DMS 273 (cell line): ENCODE measurements around the gene C19orf33.
"Not testable (repeated sequence)": the region's sequence is repeated elsewhere in the genome, so short reads cannot be mapped to it uniquely, and the experiment has no call there.

Experiments used
- DNase-seq: peaks from one replicate; lab custom pipeline; 2025; ENCODE audit not compliant: unreplicated experiment; lab: John Stamatoyannopoulos, UW

Gene C19orf33

DNA sequence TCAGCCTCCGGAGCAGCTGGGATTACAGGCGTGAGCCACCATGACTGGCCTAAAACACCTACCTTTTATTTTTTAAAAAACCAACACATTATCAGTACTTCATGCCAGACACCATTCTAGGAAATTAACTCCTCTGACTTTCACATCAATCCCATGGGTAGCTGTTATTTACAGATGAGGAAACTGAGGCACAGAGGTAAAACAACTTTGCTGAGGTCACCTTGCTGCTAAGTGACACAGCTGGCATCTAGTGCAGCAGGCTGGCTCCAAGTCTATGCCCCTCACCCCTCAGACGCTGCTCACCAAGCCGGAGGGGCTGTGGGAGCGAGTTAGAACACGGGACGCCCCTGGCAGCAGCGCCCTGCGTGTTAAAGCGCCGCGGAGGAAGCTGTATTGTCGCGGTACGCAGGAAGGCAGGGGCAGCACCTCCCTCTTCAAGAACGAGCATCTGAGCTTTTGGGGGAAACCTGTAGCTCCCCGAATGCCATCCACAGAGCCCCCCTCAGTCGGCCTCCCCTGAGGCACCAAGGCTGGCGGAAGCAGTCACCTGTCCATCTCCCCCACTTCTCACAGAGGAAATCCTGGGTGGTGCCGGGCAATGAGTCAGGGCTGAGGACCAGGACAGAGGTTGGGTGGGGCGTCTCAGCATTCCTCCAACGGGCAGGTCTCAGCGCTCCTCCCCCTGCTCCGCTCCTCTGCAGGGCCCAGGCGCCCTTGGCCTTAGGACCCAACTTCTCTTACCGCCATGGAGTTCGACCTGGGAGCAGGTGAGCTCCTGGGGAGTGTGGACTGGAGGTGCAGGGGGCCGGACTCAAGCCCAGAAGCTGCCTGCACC, at the start of gene C19orf33:
Gene C19orf33, plus strand, starts transcription at position 735 of the 835 bp plus-strand sequence. Its CDS starts 11 bp downstream, at position 746.
- DNase-seq = no peak

DNA sequence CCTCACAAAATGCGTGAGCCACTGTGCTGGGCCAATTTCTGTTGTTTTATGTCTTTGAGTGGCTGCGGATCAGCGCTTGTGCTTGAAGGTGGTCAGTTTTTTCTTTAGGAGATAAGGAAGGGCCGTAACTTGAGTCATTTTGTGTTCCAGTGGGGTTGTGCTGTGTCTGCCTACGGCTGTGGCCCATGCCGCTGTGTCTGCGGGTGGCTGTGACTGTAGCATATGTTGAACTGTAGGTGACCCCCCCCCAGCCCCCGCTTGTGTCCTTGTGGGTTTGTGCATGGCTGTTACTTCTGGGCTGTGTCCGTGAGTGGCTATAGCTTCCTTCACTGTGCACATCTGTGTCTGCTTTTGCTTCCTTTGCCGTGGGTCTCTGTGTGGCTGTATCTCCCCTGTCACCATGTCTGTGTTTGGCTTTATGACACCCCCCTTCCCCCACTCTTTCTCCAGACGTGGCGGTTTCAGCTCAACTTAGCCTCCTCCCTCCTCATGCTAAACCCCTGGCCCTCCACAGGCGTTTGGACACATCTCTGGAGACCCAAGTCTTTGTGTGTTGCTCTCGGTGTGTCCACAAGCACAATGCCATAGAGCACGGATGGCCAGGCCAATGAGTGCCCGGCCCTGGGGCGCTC, 48.6 kb upstream of the C19orf33 start:
- DNase-seq = peak; percentile 41

DNA sequence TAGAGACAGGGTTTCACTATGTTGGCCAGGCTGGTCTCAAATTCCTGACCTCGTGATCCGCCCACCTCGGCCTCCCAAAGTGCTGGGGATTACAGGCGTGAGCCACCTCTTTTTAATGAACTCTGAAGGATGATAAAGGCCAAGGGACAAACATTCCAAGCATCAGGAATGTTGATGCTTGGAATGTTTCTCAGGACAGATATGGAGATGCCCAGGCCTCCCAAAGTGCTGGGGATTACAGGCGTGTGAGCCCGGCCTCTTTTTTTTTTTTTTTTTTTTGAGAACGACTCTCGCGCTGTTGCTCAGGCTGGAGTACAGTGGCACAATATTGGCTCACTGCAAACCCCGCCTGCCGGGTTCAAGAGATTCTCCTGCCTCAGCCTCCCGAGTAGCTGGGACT, 42.1 kb upstream of the C19orf33 start:
- not testable (repeated sequence) for DNase-seq

DNA sequence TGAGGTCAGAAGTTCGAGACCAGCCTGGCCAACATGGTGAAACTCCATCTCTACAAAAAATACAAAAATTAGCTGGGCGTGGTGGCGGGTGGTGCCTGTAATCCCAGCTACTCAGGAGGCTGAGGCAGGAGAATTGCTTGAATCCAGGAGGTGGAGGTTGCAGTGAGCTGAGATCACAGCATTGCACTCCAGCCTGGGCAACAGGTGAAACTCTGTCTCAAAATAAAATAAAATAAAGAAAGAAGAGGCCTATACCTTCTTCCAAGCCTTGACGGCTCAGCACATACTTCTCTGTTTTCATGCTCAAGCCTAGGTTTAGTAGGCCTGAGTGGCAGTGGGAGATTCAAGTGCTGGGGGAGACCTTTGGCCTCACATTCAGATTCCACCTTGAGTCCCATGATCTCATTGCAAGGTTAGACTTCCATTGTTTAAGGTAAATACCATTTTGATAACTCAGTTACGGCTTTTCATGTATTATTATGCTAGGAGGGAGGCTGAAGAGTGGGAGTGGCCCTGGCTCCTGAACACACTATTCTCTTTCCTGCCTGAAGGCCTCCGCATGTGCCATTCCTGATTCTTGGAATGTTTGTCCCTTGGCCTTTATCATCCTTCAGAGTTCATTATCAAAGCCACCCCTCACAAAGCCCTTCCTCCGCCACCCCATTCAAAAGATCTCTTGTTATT, 41.3 kb upstream of the C19orf33 start:
- no peak for DNase-seq

DNA sequence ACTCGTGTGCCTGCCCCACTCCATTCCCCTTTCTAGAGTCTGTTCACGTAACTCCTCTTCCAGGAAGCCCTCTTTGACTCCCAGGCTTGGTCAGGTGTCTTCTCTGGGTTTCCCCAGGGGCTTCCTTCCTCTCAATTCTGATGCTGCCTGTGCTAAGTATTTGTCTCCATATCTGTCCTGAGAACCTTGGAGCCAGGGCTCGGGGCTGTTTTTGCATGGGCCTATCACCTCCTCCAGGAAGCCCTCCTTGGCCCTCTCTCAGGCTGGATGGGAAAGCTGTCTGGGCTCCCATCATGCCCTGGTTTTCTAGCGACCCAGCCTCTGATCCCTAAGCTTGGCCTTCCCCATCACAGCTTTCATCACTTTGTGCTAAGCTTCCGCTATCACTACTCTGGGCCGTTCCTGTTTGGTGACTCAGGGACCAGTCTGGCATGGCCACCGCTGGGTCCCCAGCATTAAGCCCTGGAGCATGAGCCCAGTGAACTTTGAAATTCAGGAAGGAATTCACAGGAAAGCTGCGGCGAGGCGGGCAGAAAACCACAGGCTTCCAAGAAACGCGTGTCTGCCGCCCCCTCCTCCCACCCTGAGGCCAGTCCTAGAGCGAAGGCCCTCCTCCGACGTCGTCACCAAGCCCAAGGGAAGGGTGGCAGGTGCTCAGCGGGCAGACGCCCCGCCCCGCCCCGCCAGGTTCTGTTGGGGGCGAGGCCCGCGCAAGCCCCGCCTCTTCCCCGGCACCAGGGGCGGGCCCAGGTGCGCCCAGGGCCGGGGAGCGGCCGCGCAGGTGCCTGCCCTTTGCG, 40.2 kb upstream of the C19orf33 start:
- peak; percentile 63 for DNase-seq

DNA sequence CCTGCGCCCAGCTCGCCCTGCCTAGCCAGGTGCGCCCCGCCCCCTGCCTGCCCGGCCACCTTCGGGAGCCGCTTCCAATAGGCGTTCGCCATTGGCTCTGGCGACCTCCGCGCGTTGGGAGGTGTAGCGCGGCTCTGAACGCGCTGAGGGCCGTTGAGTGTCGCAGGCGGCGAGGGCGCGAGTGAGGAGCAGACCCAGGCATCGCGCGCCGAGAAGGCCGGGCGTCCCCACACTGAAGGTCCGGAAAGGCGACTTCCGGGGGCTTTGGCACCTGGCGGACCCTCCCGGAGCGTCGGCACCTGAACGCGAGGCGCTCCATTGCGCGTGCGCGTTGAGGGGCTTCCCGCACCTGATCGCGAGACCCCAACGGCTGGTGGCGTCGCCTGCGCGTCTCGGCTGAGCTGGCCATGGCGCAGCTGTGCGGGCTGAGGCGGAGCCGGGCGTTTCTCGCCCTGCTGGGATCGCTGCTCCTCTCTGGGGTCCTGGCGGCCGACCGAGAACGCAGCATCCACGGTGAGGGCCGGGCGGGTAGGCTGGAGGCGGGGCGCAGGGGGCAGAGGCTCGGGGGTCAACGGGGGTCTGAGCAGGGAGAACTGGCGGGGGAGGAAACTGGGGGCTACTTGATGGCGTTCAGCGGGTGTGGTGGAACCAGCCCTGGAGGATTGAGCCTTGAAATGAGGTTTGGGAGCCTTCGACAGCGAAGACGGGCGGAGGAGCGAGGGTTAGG, 39.4 kb upstream of the C19orf33 start, which contains the start of gene SPINT2:
Gene SPINT2, plus strand, starts transcription at position 88 of the 727 bp plus-strand sequence. Its CDS starts 320 bp downstream, at position 408.
- DNase-seq = peak; percentile 63

DNA sequence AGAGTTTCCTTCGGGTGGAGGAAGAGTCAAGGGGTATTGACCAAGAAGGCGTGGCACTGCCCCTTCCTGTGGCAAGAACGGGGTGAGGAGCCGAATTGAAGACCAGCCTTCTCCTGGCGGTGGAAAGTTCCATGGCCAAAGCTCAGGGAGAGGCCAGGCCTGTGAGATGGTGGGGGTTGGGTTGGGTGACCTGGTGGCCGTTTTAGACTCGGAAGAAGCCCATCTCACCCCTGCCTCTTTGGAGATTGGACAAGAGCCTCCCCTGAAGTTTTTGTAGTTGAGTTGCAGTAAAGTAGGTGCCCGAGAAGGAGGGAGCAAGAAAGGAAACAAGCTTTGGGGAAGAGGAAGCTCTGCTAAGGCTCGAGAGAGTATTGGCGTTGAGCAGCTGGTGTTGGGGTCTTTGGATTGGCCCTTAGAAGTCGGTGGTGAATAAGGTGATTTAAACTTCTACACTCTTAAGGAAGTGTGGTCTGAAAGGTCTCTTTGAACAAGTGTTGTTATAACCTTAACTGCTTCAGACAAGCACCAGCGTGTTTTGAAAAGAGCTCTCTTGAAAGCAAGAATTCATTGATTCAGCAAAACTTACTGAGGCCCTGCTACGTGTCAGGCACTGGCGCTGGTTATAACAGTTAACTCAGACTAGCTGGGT, 38.7 kb upstream of the C19orf33 start:
- peak; percentile 41 for DNase-seq

DNA sequence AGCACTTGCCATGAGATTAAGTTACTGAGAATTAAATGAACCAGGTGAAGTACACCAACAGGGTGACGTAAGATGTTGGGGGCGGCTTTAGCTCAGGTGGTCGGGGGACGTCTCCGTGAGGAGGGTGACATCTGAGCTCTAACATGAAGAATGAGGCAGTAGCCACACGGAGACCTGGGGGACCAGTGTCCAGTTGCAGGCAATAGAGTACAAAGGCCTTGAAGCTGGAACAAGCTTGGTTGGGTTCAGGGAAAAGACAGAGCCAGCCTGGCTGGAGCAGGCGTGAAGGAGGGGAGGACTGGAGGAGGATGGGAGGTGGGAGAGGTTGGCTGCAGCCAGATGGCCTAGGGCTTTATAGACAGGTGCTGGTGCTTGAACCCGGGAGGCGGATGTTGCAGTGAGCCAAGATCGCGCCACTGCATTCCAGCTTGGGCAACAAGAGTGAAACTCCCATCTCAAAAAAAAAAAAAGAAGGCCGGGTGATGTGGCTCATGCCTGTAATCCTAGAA, 38.1 kb upstream of the C19orf33 start:
- DNase-seq = peak; percentile 87

DNA sequence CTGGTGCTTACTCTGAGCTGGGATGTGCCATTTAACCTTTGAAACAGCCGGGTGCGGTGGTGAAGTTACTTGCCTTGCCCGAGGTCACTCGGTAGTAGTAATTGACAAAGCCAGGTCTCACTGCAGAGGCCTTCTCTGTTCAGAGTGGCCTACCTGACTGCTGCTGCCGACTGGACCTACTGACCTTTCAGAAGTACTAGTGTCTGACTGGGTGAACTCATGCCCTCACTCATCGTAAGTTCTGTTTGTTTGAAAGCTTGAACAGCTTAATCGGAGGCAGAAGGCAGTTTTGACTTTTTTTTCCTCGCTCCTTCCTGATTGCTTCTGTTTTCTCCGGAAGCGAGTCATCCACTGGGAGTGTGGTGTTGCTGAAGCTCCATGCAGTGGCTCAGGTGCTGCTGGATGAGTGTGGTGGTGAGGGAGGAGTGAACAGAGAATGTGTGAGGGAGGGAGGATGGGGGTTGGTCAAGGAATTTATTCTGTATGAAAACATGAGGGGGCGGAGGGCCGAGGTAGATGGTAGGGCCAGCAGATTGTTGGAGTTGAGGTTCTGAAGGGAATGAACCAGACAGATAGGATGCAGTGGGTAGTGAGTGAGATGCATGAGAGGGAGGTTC, 37.0 kb upstream of the C19orf33 start:
- no peak for DNase-seq

DNA sequence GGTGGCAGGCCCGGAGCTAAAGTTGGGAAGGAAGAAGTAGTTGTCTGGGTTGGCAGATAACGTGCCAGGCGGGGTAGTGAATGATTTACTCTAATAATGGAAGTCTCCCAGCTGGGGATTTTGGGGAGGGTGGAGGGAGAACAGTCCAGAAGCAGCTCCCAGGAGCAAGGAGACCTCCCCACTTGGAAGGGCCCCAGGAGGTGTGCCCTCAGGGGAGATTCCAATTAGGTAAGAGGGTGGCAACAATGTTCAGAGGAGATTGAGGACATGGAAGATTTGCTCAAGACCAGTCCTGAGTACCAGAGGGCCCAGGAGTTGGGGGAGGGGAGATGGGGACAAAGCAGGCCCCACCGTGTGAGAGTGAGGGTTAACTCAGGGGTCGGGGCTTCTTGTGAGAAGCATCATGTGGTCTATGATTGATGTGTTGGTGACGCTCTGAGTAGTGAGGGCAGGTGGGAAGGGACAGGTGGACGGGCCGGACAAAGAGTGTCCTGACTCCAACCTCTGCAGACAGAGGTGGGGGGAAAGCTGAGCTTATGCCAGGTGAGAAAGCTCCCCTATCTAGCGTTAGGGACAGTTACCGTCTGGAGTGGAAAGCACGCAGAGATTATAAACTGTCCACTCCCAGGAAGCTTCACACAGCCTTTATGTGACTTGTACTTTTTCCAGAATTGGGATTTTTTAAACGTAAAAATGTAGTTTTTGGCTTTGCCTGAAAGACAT, 36.1 kb upstream of the C19orf33 start:
- DNase-seq = no peak

DNA sequence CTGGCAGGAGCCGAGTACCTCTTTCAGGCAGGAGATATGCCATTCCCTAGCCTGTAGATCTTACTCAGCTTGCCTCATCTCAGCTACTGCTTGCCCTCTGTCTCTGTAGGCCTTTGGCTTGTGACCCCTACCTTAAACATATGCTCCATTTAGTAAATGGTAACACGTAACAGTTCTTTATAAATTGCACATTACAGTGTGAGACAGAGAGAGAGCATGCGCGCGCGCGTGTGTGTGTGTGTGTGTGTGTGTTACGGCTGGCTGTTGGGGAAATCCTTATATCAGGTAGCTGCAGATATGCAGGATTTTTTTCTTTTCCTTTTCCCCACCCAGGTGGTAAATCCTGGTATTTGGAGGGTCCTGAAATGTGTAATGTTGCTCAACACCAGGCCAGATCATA, 35.5 kb upstream of the C19orf33 start:
- no peak for DNase-seq

DNA sequence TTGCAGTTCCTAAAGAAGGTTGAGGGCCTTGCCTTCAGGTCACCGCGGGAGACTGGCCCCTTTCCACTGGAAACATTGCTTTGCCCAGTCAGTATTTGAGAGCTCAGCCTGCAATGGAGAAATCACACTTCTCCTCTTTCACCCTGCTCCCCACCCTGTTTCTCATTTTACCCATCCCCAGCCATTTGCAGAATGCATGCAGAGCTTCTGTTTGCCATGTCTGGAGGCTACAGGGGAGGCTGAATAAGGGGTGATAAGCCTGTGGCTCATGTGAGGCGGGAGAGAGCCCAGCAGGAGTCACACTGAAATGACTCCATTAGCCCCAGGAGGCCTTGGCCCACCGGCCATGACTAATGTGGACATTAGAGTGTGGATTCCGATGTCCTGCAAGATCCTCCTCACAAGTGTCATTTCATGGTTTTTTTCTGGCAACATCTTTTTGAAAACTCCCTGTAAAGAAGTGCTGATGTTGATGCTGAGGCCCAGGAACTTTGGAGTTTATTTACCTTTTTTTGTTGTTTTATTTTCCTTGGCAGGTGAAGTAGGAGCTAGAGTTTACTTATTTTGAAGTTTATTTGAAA, 33.4 kb upstream of the C19orf33 start:
- DNase-seq = no peak

DNA sequence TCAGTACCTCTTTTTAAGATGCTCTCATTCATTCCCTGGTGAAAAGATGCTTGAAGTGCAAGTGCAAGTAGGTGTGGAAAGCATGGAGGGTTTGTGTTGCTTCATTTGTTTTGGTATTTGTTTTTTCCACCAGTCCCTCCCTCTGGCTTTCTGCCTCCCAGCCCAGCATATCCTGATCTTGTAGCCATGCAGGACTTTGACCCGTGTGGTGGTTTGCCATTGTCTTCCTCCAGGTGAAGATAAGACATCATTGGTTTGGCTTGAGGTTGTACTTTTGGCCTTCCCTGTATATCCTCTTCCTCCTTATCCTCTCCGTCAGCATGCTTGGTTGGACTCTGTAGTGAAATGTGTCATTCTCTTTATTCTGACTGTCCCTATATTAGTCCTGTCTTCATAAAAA, 30.6 kb upstream of the C19orf33 start:
- no peak for DNase-seq

DNA sequence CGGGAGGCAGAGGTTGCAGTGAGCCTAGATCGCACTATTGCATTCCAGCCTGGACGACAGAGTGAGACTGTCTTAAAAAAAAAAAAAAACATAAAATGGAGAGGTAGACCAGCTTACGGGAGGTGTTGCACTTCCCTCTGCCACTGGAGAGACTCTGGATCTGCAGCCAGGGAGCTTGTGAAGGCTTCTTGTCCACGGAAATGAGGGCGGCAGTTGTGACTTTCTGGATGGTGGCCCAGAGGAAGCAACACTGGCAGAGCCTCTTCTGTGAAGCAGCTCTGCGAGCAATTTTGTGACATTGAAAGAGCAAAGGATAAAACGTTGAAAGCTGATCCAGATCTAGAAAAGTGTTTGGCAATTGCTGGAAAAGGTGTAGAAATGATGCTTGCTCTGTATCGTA, 29.3 kb upstream of the C19orf33 start:
- DNase-seq = no peak

DNA sequence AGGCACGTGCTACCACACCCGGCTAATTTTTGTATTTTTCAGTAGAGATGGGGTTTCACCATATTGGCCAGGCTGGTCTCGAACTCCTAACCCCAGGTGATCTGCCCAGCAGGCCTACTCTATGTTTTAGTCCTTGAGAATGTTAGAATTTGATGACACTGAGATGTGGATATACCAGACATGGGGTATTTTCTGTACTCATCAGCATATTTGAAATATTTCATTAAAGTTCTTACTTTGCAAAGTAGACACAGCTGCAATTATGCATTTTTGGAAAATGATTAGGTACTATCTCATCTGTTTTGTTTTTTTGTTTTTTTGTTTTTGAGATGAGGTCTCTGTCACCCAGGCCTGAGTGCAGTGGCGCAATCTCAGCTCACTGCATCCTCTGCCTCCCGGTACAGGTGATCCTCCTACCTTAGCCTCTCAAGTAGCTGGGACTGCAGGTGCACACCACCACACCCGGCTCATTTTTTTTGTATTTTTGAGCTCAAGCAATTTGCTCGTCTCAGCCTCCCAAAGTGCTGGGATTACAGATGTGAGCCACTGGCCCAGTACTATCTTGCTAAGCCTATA, 27.0 kb upstream of the C19orf33 start:
- DNase-seq = no peak

DNA sequence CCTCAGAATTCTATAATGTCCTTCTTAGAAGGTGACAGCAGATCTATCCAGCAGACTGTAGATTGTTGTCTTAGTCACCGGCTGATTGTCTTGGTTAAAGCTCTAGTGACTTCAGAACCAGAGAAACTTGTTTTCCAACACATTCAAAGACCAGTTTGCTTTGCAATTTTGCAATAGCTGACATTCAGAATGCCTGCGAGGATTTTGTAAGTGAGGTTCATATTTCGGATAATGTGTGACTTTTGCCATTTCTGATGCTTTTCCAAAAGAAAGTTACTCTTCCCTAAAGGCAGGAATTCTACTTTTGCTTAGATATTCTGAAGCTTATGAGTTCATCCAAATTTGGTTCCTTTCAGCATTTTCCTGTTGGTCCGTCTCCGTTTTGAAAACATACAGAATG, 26.5 kb upstream of the C19orf33 start:
- DNase-seq = no peak

DNA sequence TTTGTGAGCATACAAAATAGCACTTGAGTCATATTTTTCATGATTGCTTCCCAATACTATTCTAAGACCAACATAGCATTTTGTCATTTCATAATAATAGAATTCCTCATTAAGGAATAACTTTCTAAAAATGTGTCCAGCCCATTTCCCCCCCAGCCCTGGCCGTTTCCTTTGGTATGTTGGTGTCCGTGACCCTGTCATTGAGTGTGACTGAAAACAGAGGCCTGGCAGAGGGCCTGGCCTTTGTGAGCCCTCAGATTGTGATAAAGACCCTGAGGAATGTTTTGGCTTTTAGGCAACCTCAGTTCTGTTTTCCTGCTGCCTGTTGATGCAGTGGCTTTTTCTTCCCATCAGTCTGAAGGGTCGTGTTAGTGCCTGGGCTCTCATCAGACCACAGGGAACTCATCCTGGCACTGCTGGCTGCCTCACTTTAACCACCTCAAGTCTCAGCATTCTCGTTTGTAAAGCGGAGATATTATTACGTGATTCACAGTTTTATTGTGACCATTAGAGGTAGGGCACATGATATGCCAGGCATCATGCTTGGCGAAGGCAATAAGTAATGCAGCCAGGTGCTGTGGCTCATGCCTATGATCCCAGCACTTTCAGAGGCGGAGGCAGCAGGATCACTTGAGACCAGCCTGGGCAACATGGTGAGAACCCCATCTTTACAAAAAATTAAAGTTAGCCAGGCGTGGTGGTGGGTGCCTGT, 25.9 kb upstream of the C19orf33 start:
- no peak for DNase-seq
